Activated B cell treated with CpG ODN at 0.5 μM for 24 hours (primary cell): ENCODE results near the gene SREBF1. TPM values are rescaled to one million over a fixed set of nuclear protein-coding genes. Genes with fewer than 3 reads are reported as not detected.
A peak's percentile ranks its signal among the peaks of the same experiment; 100 is the strongest.

Experiments
- ATAC-seq: fragments of 200-7000 bp; cut with Tn5 transposase; one replicate; pipeline ENCODE4 v1.10.0; 2021; ENCODE audit warnings: low read depth, mild to moderate bottlenecking, moderate library complexity
- CTCF ChIA-PET: fragments of 350-600 bp; sonication (Branson Sonifier 250); formaldehyde crosslinking; loops from one replicate; lab custom pipeline; 2021; ENCODE audit warnings: antibody characterized with exemption; lab: Charles Lee
- POLR2A ChIA-PET: fragments of 350-600 bp; sonication (Branson Sonifier 250); formaldehyde crosslinking; loops from one replicate; lab custom pipeline; 2021; ENCODE audit warnings: antibody characterized with exemption; lab: Charles Lee
- DNase-seq: peaks from one replicate; pipeline ENCODE4 v3.0.0; 2022
- H3K27ac Mint-ChIP-seq: one replicate; pipeline ENCODE4 v1.8.0; 2020; ENCODE audit warnings: mixed read lengths
- H3K27me3 Mint-ChIP-seq: one replicate; pipeline ENCODE4 v1.8.0; 2021; ENCODE audit warnings: mixed read lengths
- H3K36me3 Mint-ChIP-seq: one replicate; pipeline ENCODE4 v1.8.0; 2021; ENCODE audit warnings: low read depth, mixed read lengths
- H3K4me1 Mint-ChIP-seq: one replicate; pipeline ENCODE4 v1.8.0; 2021; ENCODE audit warnings: mixed read lengths
- H3K4me3 Mint-ChIP-seq: one replicate; pipeline ENCODE4 v1.8.0; 2020; ENCODE audit warnings: mild to moderate bottlenecking, mixed read lengths
- H3K9me3 Mint-ChIP-seq: one replicate; pipeline ENCODE4 v1.8.0; 2020; ENCODE audit warnings: mixed read lengths
- intact Hi-C: fragments of 100-400 bp; cut with micrococcal nuclease; formaldehyde crosslinking; loops from one replicate; pipeline ENCODE4 v1.15.1; 2024
- total RNA-seq: library from RNA; stranded (reverse); gene quantifications from 2 replicates; pipeline ENCODE4 v1.2.3, GENCODE V29; 2022
- TF ChIP-seq, protein P1 (sequence below): fragments of 200-600 bp; IDR thresholded peaks from one replicate; pipeline ENCODE4 v1.8.0; 2022; ENCODE audit warnings: antibody characterized with exemption, mild to moderate bottlenecking

The SREBF1 gene
- total RNA-seq, 1 donor from 2014 or later = 19.7 TPM

GRCh38 chr17:17826942-17827785 lies 9.6 kb downstream of the SREBF1 start:
- ChIA-PET CTCF (interaction anchor here (1.1 kb wide), 1 partner anchor 15 kb away, joined by 3 read pairs; no protein-coding TSS in a partner anchor), POLR2A (interaction anchor here (6.1 kb wide), 1 partner anchor 8 kb away, joined by 48 read pairs; the partner anchor contains the start of gene SREBF1)
- H3K9me3 Mint-ChIP-seq = no peaks in the 10 kb centered on the region
- ATAC-seq = no peak
- TF ChIP-seq, protein P1, sequence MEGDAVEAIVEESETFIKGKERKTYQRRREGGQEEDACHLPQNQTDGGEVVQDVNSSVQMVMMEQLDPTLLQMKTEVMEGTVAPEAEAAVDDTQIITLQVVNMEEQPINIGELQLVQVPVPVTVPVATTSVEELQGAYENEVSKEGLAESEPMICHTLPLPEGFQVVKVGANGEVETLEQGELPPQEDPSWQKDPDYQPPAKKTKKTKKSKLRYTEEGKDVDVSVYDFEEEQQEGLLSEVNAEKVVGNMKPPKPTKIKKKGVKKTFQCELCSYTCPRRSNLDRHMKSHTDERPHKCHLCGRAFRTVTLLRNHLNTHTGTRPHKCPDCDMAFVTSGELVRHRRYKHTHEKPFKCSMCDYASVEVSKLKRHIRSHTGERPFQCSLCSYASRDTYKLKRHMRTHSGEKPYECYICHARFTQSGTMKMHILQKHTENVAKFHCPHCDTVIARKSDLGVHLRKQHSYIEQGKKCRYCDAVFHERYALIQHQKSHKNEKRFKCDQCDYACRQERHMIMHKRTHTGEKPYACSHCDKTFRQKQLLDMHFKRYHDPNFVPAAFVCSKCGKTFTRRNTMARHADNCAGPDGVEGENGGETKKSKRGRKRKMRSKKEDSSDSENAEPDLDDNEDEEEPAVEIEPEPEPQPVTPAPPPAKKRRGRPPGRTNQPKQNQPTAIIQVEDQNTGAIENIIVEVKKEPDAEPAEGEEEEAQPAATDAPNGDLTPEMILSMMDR = no peak
- peaks cover 48% of the 10 kb centered on the region for H3K4me1 Mint-ChIP-seq
- no peaks in the 10 kb centered on the region for H3K27me3 Mint-ChIP-seq
- H3K27ac Mint-ChIP-seq = no peak overlapping the region
- peaks cover 11% of the 10 kb centered on the region for H3K36me3 Mint-ChIP-seq
- no peak for DNase-seq
- intact Hi-C loops = loop anchor here (10.0 kb wide), 1 partner anchor 958 kb away; the partner anchor contains the start of gene TVP23B
- no peak overlapping the region for H3K4me3 Mint-ChIP-seq

- Mint-ChIP-seq H3K4me1 (peaks cover 47% of the 10 kb centered on the region), H3K27ac (no peak overlapping the region), H3K36me3 (peaks cover 7% of the 10 kb centered on the region), H3K9me3 (no peaks in the 10 kb centered on the region), H3K4me3 (no peak overlapping the region), H3K27me3 (no peaks in the 10 kb centered on the region)
- DNase-seq (no peak), ATAC-seq (no peak)
- ChIA-PET CTCF (interaction anchor here (1.1 kb wide), 1 partner anchor 14 kb away, joined by 3 read pairs; no protein-coding TSS in a partner anchor), POLR2A (interaction anchor here (0.6 to 6.1 kb wide), 3 partner anchors 9 to 71 kb away, joined by 3 to 48 read pairs (median 4); partner anchors contain the start of gene SREBF1)
- TF ChIP-seq, protein P1 = no peak
- intact Hi-C loops = loop anchor here (10.0 kb wide), 1 partner anchor 958 kb away; the partner anchor contains the start of gene TVP23B
Measured at GRCh38 chr17:17826342-17826713, 10.5 kb downstream of the SREBF1 start.

- Mint-ChIP-seq H3K4me1 (peaks cover 51% of the 10 kb centered on the region), H3K27ac (no peak overlapping the region), H3K36me3 (peaks cover 4% of the 10 kb centered on the region), H3K9me3 (no peaks in the 10 kb centered on the region), H3K4me3 (no peak overlapping the region), H3K27me3 (no peaks in the 10 kb centered on the region)
- intact Hi-C loops = loop anchor here (5.0 to 10.0 kb wide), 3 partner anchors 147 to 960 kb away; partner anchors contain the start of genes DRC3, MPRIP, TOM1L2 and TVP23B
- DNase-seq = no peak
- POLR2A ChIA-PET = interaction anchor here (0.6 to 6.1 kb wide), 4 partner anchors 10 to 1608 kb away, joined by 3 to 48 read pairs (median 5); partner anchors contain the start of genes PIGL and SREBF1
- TF ChIP-seq, protein P1 = no peak
- ATAC-seq = no peak
- CTCF ChIA-PET = no interaction called here
Measured at GRCh38 chr17:17824783-17825614, 11.8 kb downstream of the SREBF1 start.

- H3K36me3 Mint-ChIP-seq = peaks cover 9% of the 10 kb centered on the region
- intact Hi-C loops = loop anchor here (5.0 to 10.0 kb wide), 3 partner anchors 148 to 961 kb away; partner anchors contain the start of genes DRC3, MPRIP, TOM1L2 and TVP23B
- peak overlapping the region; percentile 30 for H3K27ac Mint-ChIP-seq
- DNase-seq (no peak), ATAC-seq (peak; percentile 6)
- ChIA-PET POLR2A (interaction anchor here (1.2 to 6.1 kb wide), 2 partner anchors 11 to 142 kb away, joined by 3 to 48 read pairs; partner anchors contain the start of gene SREBF1), CTCF (no interaction called here)
- no peaks in the 10 kb centered on the region for H3K9me3 Mint-ChIP-seq
- TF ChIP-seq, protein P1 = no peak
- peaks cover 57% of the 10 kb centered on the region for H3K4me1 Mint-ChIP-seq
- H3K4me3 Mint-ChIP-seq = peak overlapping the region; percentile 78
- H3K27me3 Mint-ChIP-seq = no peaks in the 10 kb centered on the region
Measured at GRCh38 chr17:17824119-17824782, 12.5 kb downstream of the SREBF1 start.
